H9 (cell line): Measurements from ENCODE around the gene TRIP11. TPM values are rescaled to one million over a fixed set of nuclear protein-coding genes. Genes with fewer than 3 reads are reported as not detected.

Experiments used
- DNase-seq: peaks from one replicate; pipeline ENCODE4 v3.0.0-alpha.2; 2017
- H2AFZ ChIP-seq: one replicate; pipeline ENCODE4 v1.6.1; 2013; ENCODE audit warnings: mild to moderate bottlenecking, low read length, control low read depth, moderate library complexity
- H2AK5ac ChIP-seq: 2 replicates; pipeline ENCODE4 v1.6.1; 2013; ENCODE audit warnings: low read length, control low read depth, mixed read lengths; ENCODE audit not compliant: insufficient read length
- H2BK120ac ChIP-seq: one replicate; pipeline ENCODE4 v1.6.1; 2013; ENCODE audit warnings: low read depth, mild to moderate bottlenecking, low read length, control low read depth, inconsistent platforms; ENCODE audit not compliant: poor library complexity, severe bottlenecking
- H2BK12ac ChIP-seq: 2 replicates; pipeline ENCODE4 v1.6.1; 2013; ENCODE audit warnings: low read length, control low read depth, mixed read lengths, low read depth; ENCODE audit not compliant: insufficient read length
- H2BK15ac ChIP-seq: 2 replicates; pipeline ENCODE4 v1.6.1; 2013; ENCODE audit warnings: low read depth, low read length, control low read depth
- H2BK20ac ChIP-seq: one replicate; pipeline ENCODE4 v1.6.1; 2013; ENCODE audit warnings: low read depth, mild to moderate bottlenecking, low read length, control low read depth, inconsistent platforms; ENCODE audit not compliant: poor library complexity, severe bottlenecking
- H2BK5ac ChIP-seq: 2 replicates; pipeline ENCODE4 v1.6.1; 2013; ENCODE audit warnings: low read length, control low read depth, mixed read lengths; ENCODE audit not compliant: insufficient read length
- H3K14ac ChIP-seq: 2 replicates; pipeline ENCODE4 v1.6.1; 2013; ENCODE audit warnings: low read length, control low read depth; ENCODE audit not compliant: insufficient read depth
- H3K18ac ChIP-seq: 2 replicates; pipeline ENCODE4 v1.6.1; 2013; ENCODE audit warnings: low read depth, mild to moderate bottlenecking, mixed read lengths, low read length, control low read depth; ENCODE audit not compliant: insufficient read length
- H3K23ac ChIP-seq: 2 replicates; pipeline ENCODE4 v1.6.1; 2013; ENCODE audit warnings: low read length, control low read depth, mixed read lengths, low read depth; ENCODE audit not compliant: insufficient read length
- H3K23me2 ChIP-seq: 2 replicates; pipeline ENCODE4 v1.6.1; 2013; ENCODE audit warnings: low read depth, mild to moderate bottlenecking, mixed read lengths, low read length, control low read depth; ENCODE audit not compliant: insufficient read length, poor library complexity, severe bottlenecking
- H3K27ac ChIP-seq: 2 replicates; pipeline ENCODE4 v1.5.1; 2013; ENCODE audit warnings: low read length, control low read depth, mixed read lengths, low read depth; ENCODE audit not compliant: insufficient read length
- H3K27me3 ChIP-seq: 2 replicates; pipeline ENCODE4 v1.6.1; 2013; ENCODE audit warnings: low read length, control low read depth, inconsistent platforms; ENCODE audit not compliant: insufficient read depth
- H3K4ac ChIP-seq: 2 replicates; pipeline ENCODE4 v1.6.1; 2013; ENCODE audit warnings: low read depth, mild to moderate bottlenecking, control low read depth, inconsistent platforms, low read length, moderate library complexity
- H3K4me1 ChIP-seq: 2 replicates; pipeline ENCODE4 v1.6.1; 2013; ENCODE audit warnings: low read length, control low read depth, inconsistent platforms; ENCODE audit not compliant: insufficient read depth
- H3K4me2 ChIP-seq: 2 replicates; pipeline ENCODE4 v1.6.1; 2013; ENCODE audit warnings: low read length, control low read depth, mixed read lengths; ENCODE audit not compliant: insufficient read length, insufficient read depth
- H3K56ac ChIP-seq: 2 replicates; pipeline ENCODE4 v1.6.1; 2013; ENCODE audit warnings: low read depth, mild to moderate bottlenecking, mixed read lengths, low read length, control low read depth; ENCODE audit not compliant: insufficient read length
- H3K79me1 ChIP-seq: 2 replicates; pipeline ENCODE4 v1.6.1; 2013; ENCODE audit warnings: low read depth, mild to moderate bottlenecking, moderate library complexity, low read length, control low read depth, inconsistent platforms; ENCODE audit not compliant: insufficient read depth, poor library complexity, severe bottlenecking
- H3K79me2 ChIP-seq: 2 replicates; pipeline ENCODE4 v1.6.1; 2013; ENCODE audit warnings: low read length, control low read depth, inconsistent platforms; ENCODE audit not compliant: insufficient read depth
- H3K9ac ChIP-seq: 2 replicates; pipeline ENCODE4 v1.6.1; 2013; ENCODE audit warnings: low read length, control low read depth, mixed read lengths; ENCODE audit not compliant: insufficient read length; ENCODE audit errors: extremely low read depth
- H3K9me3 ChIP-seq: one replicate; pipeline ENCODE4 v1.6.1; 2013; ENCODE audit warnings: low read depth, low read length, inconsistent platforms; ENCODE audit not compliant: control insufficient read depth
- H3T11ph ChIP-seq: one replicate; pipeline ENCODE4 v1.6.1; 2013; ENCODE audit warnings: mild to moderate bottlenecking, low read length, control low read depth, inconsistent platforms
- H4K20me1 ChIP-seq: one replicate; pipeline ENCODE4 v1.6.1; 2013; ENCODE audit not compliant: control insufficient read depth, insufficient read length, insufficient read depth
- H4K5ac ChIP-seq: 2 replicates; pipeline ENCODE4 v1.6.1; 2013; ENCODE audit warnings: low read depth, mild to moderate bottlenecking, mixed read lengths, low read length, control low read depth; ENCODE audit not compliant: insufficient read length
- H4K8ac ChIP-seq: replicated peaks from 2 replicates; pipeline ENCODE4 v1.6.1; 2013; ENCODE audit warnings: low read length, control low read depth, mixed read lengths, low read depth; ENCODE audit not compliant: insufficient read length
- H4K91ac ChIP-seq: 2 replicates; pipeline ENCODE4 v1.6.1; 2013; ENCODE audit warnings: low read depth, mild to moderate bottlenecking, moderate library complexity, mixed read lengths, low read length, control low read depth; ENCODE audit not compliant: insufficient read length
- H3K27ac Mint-ChIP-seq, 3 experiments: 2 replicates in 2 of 3; 3 replicates in 1 of 3; pipeline ENCODE4 v1.8.0; 2020 to 2021; ENCODE audit warnings: mixed read lengths in 3 of 3, mild to moderate bottlenecking in 1 of 3, moderate library complexity in 1 of 3
- H3K27me3 Mint-ChIP-seq: 2 replicates; pipeline ENCODE4 v1.8.0; 2021; ENCODE audit warnings: low read depth, mild to moderate bottlenecking, moderate library complexity, mixed read lengths
- H3K36me3 Mint-ChIP-seq, 3 experiments: 2 replicates in 2 of 3; 3 replicates in 1 of 3; pipeline ENCODE4 v1.8.0; 2020 to 2021; ENCODE audit warnings: low read depth in 3 of 3, mixed read lengths in 3 of 3; ENCODE audit not compliant: insufficient read depth in 1 of 3
- H3K4me1 Mint-ChIP-seq, 2 experiments: 2 replicates each; pipeline ENCODE4 v1.8.0; 2020; ENCODE audit warnings: mixed read lengths in 2 of 2
- H3K4me3 Mint-ChIP-seq, 2 experiments: 2 replicates in 1 of 2; 3 replicates in 1 of 2; pipeline ENCODE4 v1.8.0; 2020 to 2021; ENCODE audit warnings: mild to moderate bottlenecking in 2 of 2, mixed read lengths in 2 of 2, moderate library complexity in 1 of 2
- H3K9me3 Mint-ChIP-seq, 2 experiments: 2 replicates in 1 of 2; 3 replicates in 1 of 2; pipeline ENCODE4 v1.8.0; 2020; ENCODE audit warnings: mild to moderate bottlenecking in 2 of 2, mixed read lengths in 2 of 2, moderate library complexity in 1 of 2
- CTCF ChIP-seq: fragments of 200-600 bp; sonication (generic); conservative IDR thresholded peaks from 3 replicates; pipeline ENCODE4 v1.8.0; 2021; ENCODE audit warnings: antibody characterized with exemption, mild to moderate bottlenecking
- WGBS: extraction: QIAGEN DNeasy Blood & Tissue Kit; methylation state at CpG from one replicate; pipeline ENCODE4 v1.1.7; 2013; ENCODE audit warnings: missing lambda C conversion rate, low lambda C conversion rate, mixed read lengths; ENCODE audit not compliant: insufficient read length; ENCODE audit errors: extremely low coverage; 5-methylcytosine and 5-hydroxymethylcytosine counted together
- total RNA-seq: library from RNA; stranded (reverse); gene quantifications from 2 replicates; pipeline ENCODE4 v1.2.1, GENCODE V29; 2021

TRIP11 gene
- total RNA-seq, 1 experiment from 2014 or later, result 33.5 TPM

- Mint-ChIP-seq H3K9me3 (no peaks in the 10 kb centered on the region; a peak in 1 of 5 replicates), H3K36me3 (no peaks in the 10 kb centered on the region), H3K27ac (no peak overlapping the region), H3K27me3 (peaks cover 31% of the 10 kb centered on the region), H3K4me3 (no peak overlapping the region; a peak in 1 of 5 replicates), H3K4me1 (peaks cover 8 to 11% of the 10 kb centered on the region in 2 experiments)
- no peak overlapping the region for H4K91ac ChIP-seq
- H3K14ac ChIP-seq, result no peak overlapping the region
- H3K23me2 ChIP-seq, result peaks cover 7% of the 10 kb centered on the region
- H4K5ac ChIP-seq, result no peak overlapping the region
- H3K9ac ChIP-seq, result no peak overlapping the region
- H3K4me2 ChIP-seq, result no peak overlapping the region
- DNase-seq, result no peak
- no peak overlapping the region for H3K56ac ChIP-seq
- H3T11ph ChIP-seq, result no peak overlapping the region
- peaks cover 6% of the 10 kb centered on the region for H3K27me3 ChIP-seq
- 0 out of 2 replicates have a peak, but pooled peaks cover 4% of the 10 kb centered on the region for H3K4me1 ChIP-seq
- H3K23ac ChIP-seq, result no peak overlapping the region
- no peaks in the 10 kb centered on the region for H4K20me1 ChIP-seq
- no peaks in the 10 kb centered on the region for H3K79me1 ChIP-seq
- H2BK5ac ChIP-seq, result no peak overlapping the region
- no peak overlapping the region for H2AFZ ChIP-seq
- no peak overlapping the region for H2BK20ac ChIP-seq
- no peak overlapping the region for H2BK15ac ChIP-seq
- no peaks in the 10 kb centered on the region for H3K79me2 ChIP-seq
- no peak overlapping the region for H3K27ac ChIP-seq
- no peaks in the 10 kb centered on the region for H3K9me3 ChIP-seq
- H3K4ac ChIP-seq, result no peak overlapping the region
- H2BK120ac ChIP-seq, result no peak overlapping the region
- H4K8ac ChIP-seq, result no peak overlapping the region
- no CpG with 5 or more reads among the region's 9 CpGs for WGBS
- no peak overlapping the region for H3K18ac ChIP-seq
- no peak for TF ChIP-seq CTCF
- H2AK5ac ChIP-seq, result no peak overlapping the region
- no peak overlapping the region for H2BK12ac ChIP-seq
These were observed 96.9 kb downstream of the TRIP11 start for GRCh38 chr14:91942946-91943345.
